ENCODE data around the gene KIAA1958. TPM values are rescaled to one million over a fixed set of nuclear protein-coding genes. Genes with fewer than 3 reads are reported as not detected.

KIAA1958 gene
- total and polyA plus RNA-seq, 2 of the 4 experiments (the other 2 are of a cell fraction): 0.65 to 1.8 TPM

- no CpG with 5 or more reads among the region's 2 CpGs for WGBS, 2 experiments (ENCODE audit: extremely low coverage in 2 of 2, insufficient read length in 1 of 2)
- ChIA-PET POLR2A (ENCODE audit: unreplicated experiment) (no interaction called here), CTCF (no interaction called here)
Measured at GRCh38 chr9:112439171-112439570, 47.5 kb upstream of the KIAA1958 start.

More at GRCh38 chr9:112439171-112439570, 47.5 kb upstream of the KIAA1958 start:
- no peak overlapping the region for H2BK5ac ChIP-seq (ENCODE audit: low read depth, low read length, poor library complexity, severe bottlenecking)
- no peak overlapping the region for H3K9ac ChIP-seq (ENCODE audit: low read depth, low read length)
- no peaks in the 10 kb centered on the region for H3K9me3 ChIP-seq (ENCODE audit: control insufficient read depth, insufficient read depth, low read length)
- in situ Hi-C loops (cut with MboI; ENCODE audit: low sequenced_read_pairs) (no loop called here), dilution Hi-C loops (cut with HindIII; ENCODE audit: low sequenced_read_pairs, unreplicated experiment) (no loop called here), intact Hi-C loops (cut with micrococcal nuclease) (no loop called here)
- H3K27ac ChIP-seq (ENCODE audit: insufficient read depth, low read length): no peak overlapping the region
- no peaks in the 10 kb centered on the region for H3K4me1 ChIP-seq (ENCODE audit: control insufficient read depth, insufficient read depth, low read length)
- no peak overlapping the region for H3K23ac ChIP-seq (ENCODE audit: low read depth, low read length)
- H3K4me2 ChIP-seq (ENCODE audit: low read depth, low read length): no peak overlapping the region
- BruUV-seq (replicated peaks): no TSS peak
- no peak overlapping the region for H2AK9ac ChIP-seq (replicated peaks; ENCODE audit: low read depth, low read length, poor library complexity)
- no peak overlapping the region for H2BK120ac ChIP-seq (ENCODE audit: low read depth, low read length)
- peaks cover 7% of the 10 kb centered on the region for H3K36me3 ChIP-seq (ENCODE audit: control insufficient read depth, insufficient read depth, low read length)
- no peak for ATAC-seq (ENCODE audit: low read depth)
- H3K14ac ChIP-seq (replicated peaks; ENCODE audit: low read depth, low read length): no peak overlapping the region
- no peak overlapping the region for H2AK5ac ChIP-seq (ENCODE audit: low read depth, low read length)
- TF ChIP-seq POLR2A (IDR thresholded peaks at IDR 0.05; ENCODE audit: low read depth, low read length): no peak
- no peak overlapping the region for H2AFZ ChIP-seq (replicated peaks; ENCODE audit: low read length, poor library complexity)
- no peak overlapping the region for H2BK20ac ChIP-seq (ENCODE audit: low read depth, low read length)
- peaks cover 2% of the 10 kb centered on the region; the same call in 1 of the 2 replicates for H3K9me1 ChIP-seq (ENCODE audit: insufficient read depth, low read length)
- no peaks in the 10 kb centered on the region for H3K79me1 ChIP-seq (ENCODE audit: low read depth in 1 of 2, low read length in 2 of 2)
- H4K91ac ChIP-seq (ENCODE audit: insufficient read depth, low read depth, low read length): no peak overlapping the region
- no peak overlapping the region for H4K5ac ChIP-seq (ENCODE audit: low read depth, low read length)
- H4K20me1 ChIP-seq (ENCODE audit: insufficient read depth, low read length): no peaks in the 10 kb centered on the region
- no peak overlapping the region for H2BK15ac ChIP-seq (ENCODE audit: low read depth, low read length)
- H3K4me3 ChIP-seq (ENCODE audit: insufficient read depth, low read depth, low read length): no peak overlapping the region
- no peak overlapping the region for H3K18ac ChIP-seq (ENCODE audit: low read depth, low read length)
- H3K4ac ChIP-seq (ENCODE audit: low read depth, low read length): no peak overlapping the region
- no peak overlapping the region for H4K8ac ChIP-seq (ENCODE audit: low read depth in 2 of 2, low read length in 2 of 2)
- no peaks in the 10 kb centered on the region for H3K27me3 ChIP-seq (ENCODE audit: control insufficient read depth, insufficient read depth, low read length)
- no peak for DNase-seq
- H3K56ac ChIP-seq (ENCODE audit: extremely low read depth, insufficient read depth, low read length): no peak overlapping the region
